ENCODE measurements around the gene ADAMTSL3.

- TF ChIP-seq CTCF (IDR thresholded peaks at IDR 0.05) = no peak
- no peak for TF ChIP-seq POLR2A (IDR thresholded peaks at IDR 0.05)
These were observed 28.7 kb downstream of the ADAMTSL3 start for GRCh38 chr15:83682476-83683088.
